ENCODE measurements around the gene ABHD14A. TPM values are rescaled to one million over a fixed set of nuclear protein-coding genes. Genes with fewer than 3 reads are reported as not detected.

Gene ABHD14A
- polyA plus RNA-seq, 4 donors, result 4.6 to 17.6 (median 10.4) TPM

DNA sequence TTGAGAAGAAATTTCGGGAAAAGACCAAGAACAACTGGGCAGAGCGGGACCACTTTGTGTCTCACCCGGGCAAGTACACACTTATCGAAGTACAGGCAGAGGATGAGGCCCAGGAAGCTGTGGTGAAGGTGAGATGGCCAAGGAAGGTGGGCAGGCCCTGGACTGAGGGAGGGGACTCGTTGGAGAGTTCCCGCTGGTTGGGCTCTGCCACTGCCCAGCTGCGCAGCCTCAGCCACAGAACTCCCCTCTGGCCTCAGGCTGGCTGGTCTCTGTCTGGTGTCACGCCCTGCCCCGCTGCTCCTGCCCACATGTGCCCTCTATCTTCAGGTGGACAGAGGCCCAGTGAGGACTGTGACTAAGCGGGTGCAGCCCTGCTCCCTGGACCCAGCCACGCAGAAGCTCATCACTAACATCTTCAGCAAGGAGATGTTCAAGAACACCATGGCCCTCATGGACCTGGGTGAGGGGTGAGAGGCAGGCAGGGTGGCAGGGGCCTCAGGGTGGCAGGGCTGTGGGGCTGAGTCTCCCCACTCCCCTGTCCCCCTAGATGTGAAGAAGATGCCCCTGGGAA, 30.3 kb upstream of the ABHD14A start:
- DNase-seq (no peak), FAIRE-seq (no peak)
- Histone ChIP-seq H3K27me3 (ENCODE audit: control insufficient read depth in 3 of 3, insufficient read depth in 3 of 3, low read length in 3 of 3) (no peaks in the 10 kb centered on the region), H3K27ac (ENCODE audit: low read depth in 1 of 3, low read length in 2 of 3) (no peak overlapping the region), H3K36me3 (ENCODE audit: control insufficient read depth in 3 of 3, insufficient read depth in 2 of 3, low read depth in 1 of 3, low read length in 3 of 3) (peaks cover 0 to 29% (median 0%) of the 10 kb centered on the region in 3 donors), H3K4me1 (ENCODE audit: control insufficient read depth in 3 of 3, insufficient read depth in 2 of 3, low read depth in 1 of 3, low read length in 2 of 3) (peaks cover 3 to 22% (median 9%) of the 10 kb centered on the region in 3 donors), H3K4me3 (ENCODE audit: low read depth in 1 of 3, low read length in 3 of 3) (no peak overlapping the region), H3K9me3 (ENCODE audit: control insufficient read depth in 2 of 2, insufficient read depth in 1 of 2, low read depth in 1 of 2, low read length in 1 of 2) (no peaks in the 10 kb centered on the region)
- 78 to 90% (median 87%) methylated on average over 11 of the region's 11 CpGs for WGBS, 3 donors

DNA sequence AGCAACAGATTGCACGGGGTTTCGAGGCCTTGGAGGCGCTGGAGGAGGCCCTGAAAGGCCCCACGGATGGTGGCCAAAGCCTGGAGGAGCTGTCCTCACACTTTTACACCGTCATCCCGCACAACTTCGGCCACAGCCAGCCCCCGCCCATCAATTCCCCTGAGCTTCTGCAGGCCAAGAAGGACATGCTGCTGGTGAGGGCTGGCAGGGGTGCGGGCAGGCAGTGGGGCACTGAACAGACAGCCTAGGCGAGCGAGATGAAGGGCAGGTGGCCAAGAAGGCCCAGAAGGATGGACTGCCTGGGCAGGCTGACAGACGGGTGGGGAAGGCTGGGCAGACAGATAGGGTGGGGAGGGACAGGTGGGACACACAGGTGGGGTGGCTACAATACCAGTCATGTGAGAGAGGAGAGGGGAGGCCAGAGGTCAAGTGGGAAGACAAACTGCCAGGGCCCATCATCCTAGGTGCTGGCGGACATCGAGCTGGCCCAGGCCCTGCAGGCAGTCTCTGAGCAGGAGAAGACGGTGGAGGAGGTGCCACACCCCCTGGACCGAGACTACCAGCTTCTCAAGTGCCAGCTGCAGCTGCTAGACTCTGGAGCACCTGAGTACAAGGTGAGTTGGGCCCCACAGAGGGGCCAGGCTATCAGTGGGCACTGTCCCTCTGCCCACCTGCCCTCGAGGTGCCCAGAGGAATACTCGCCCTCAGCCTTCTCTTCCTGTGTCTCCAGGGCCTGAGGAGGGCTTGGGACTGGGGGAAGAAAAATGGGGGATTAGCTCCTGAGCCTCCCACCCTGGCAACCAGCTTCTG, 29.6 kb upstream of the ABHD14A start:
- peaks cover 3 to 22% (median 9%) of the 10 kb centered on the region in 3 donors for H3K4me1 ChIP-seq (ENCODE audit: control insufficient read depth in 3 of 3, insufficient read depth in 2 of 3, low read depth in 1 of 3, low read length in 2 of 3)
- WGBS, 3 donors, result 77 to 90% (median 90%) methylated on average over 16 to 18 of the region's 18 CpGs
- no peaks in the 10 kb centered on the region for H3K27me3 ChIP-seq (ENCODE audit: control insufficient read depth in 3 of 3, insufficient read depth in 3 of 3, low read length in 3 of 3)
- no peak for DNase-seq
- peaks cover 0 to 29% (median 0%) of the 10 kb centered on the region in 3 donors for H3K36me3 ChIP-seq (ENCODE audit: control insufficient read depth in 3 of 3, insufficient read depth in 2 of 3, low read depth in 1 of 3, low read length in 3 of 3)
- no peak for FAIRE-seq
- H3K4me3 ChIP-seq (ENCODE audit: low read depth in 1 of 3, low read length in 3 of 3), result no peak overlapping the region
- no peaks in the 10 kb centered on the region for H3K9me3 ChIP-seq (ENCODE audit: control insufficient read depth in 2 of 2, insufficient read depth in 1 of 2, low read depth in 1 of 2, low read length in 1 of 2)
- H3K27ac ChIP-seq (ENCODE audit: low read depth in 1 of 3, low read length in 2 of 3), result no peak overlapping the region

DNA sequence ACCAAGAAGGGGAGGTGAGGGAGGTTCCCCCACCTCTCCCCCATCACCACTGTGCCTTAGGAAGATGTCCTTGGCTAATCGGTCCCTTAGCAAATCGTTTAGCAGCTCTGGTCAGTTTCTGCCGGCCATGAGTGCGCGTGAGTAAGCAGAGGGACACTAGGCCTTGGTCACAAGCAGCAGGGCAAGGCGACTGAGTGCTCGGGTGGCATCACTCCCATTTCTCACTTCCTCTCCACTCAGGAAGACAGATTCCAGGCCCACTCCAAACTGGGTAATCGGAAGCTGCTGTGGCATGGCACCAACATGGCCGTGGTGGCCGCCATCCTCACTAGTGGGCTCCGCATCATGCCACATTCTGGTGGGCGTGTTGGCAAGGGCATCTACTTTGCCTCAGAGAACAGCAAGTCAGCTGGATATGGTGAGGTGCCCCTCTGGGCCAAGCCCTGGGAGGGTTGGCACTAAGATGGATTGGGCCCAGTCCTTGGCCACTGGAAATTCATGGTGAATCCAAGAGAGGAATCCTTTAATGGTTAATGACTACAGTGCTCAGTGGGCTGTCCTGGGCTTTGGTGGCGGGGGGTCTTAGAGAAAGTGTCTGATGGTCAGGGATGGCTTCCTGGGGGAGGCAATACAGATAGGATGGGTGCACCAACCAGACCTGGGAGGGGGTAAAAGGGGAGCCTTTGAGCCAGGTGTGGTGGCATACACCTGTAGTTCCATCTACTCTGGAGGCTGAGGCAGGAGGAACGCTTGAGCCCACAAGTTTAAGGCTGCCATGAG, 28.7 kb upstream of the ABHD14A start:
- WGBS, 3 donors, result 93 to 94% (median 94%) methylated on average over 14 of the region's 14 CpGs
- H3K27ac ChIP-seq (ENCODE audit: low read depth in 1 of 3, low read length in 2 of 3), result no peak overlapping the region
- H3K9me3 ChIP-seq (ENCODE audit: control insufficient read depth in 2 of 2, insufficient read depth in 1 of 2, low read depth in 1 of 2, low read length in 1 of 2), result no peaks in the 10 kb centered on the region
- peaks cover 0 to 14% (median 5%) of the 10 kb centered on the region in 3 donors for H3K4me1 ChIP-seq (ENCODE audit: control insufficient read depth in 3 of 3, insufficient read depth in 2 of 3, low read depth in 1 of 3, low read length in 2 of 3)
- no peak for FAIRE-seq
- no peak overlapping the region for H3K4me3 ChIP-seq (ENCODE audit: low read depth in 1 of 3, low read length in 3 of 3)
- DNase-seq, result no peak
- no peaks in the 10 kb centered on the region for H3K27me3 ChIP-seq (ENCODE audit: control insufficient read depth in 3 of 3, insufficient read depth in 3 of 3, low read length in 3 of 3)
- H3K36me3 ChIP-seq (ENCODE audit: control insufficient read depth in 3 of 3, insufficient read depth in 2 of 3, low read depth in 1 of 3, low read length in 3 of 3), result peaks cover 0 to 29% (median 0%) of the 10 kb centered on the region in 3 donors

DNA sequence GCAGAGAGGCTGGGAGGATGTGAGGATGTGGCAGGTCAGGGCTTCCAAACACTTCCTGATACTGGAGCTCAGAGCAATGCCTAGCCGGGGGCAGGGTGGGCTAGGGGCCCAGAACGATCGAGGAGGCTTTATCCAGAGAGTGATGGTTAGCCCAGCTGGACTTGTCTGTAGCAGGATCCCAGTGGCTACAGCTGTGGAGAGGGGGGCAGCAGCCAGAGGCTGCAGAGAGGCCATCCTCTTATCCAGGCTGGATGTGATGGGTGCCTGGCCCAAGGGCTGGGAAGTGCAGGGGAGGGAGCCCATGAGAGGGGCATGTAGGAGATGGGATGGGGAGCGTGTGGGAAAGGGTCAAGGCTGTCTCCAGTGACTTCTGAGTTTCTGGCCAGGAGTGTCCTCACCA, 28.1 kb upstream of the ABHD14A start:
- Histone ChIP-seq H3K36me3 (ENCODE audit: control insufficient read depth in 3 of 3, insufficient read depth in 2 of 3, low read depth in 1 of 3, low read length in 3 of 3) (peaks cover 0 to 29% (median 0%) of the 10 kb centered on the region in 3 donors), H3K4me3 (ENCODE audit: low read depth in 1 of 3, low read length in 3 of 3) (no peak overlapping the region), H3K27ac (ENCODE audit: low read depth in 1 of 3, low read length in 2 of 3) (no peak overlapping the region), H3K4me1 (ENCODE audit: control insufficient read depth in 3 of 3, insufficient read depth in 2 of 3, low read depth in 1 of 3, low read length in 2 of 3) (peaks cover 0 to 14% (median 5%) of the 10 kb centered on the region in 3 donors), H3K27me3 (ENCODE audit: control insufficient read depth in 3 of 3, insufficient read depth in 3 of 3, low read length in 3 of 3) (no peaks in the 10 kb centered on the region), H3K9me3 (ENCODE audit: control insufficient read depth in 2 of 2, insufficient read depth in 1 of 2, low read depth in 1 of 2, low read length in 1 of 2) (no peaks in the 10 kb centered on the region)
- 69 to 86% (median 80%) methylated on average over 4 of the region's 4 CpGs for WGBS, 3 donors
- no peak for DNase-seq
- no peak for FAIRE-seq

DNA sequence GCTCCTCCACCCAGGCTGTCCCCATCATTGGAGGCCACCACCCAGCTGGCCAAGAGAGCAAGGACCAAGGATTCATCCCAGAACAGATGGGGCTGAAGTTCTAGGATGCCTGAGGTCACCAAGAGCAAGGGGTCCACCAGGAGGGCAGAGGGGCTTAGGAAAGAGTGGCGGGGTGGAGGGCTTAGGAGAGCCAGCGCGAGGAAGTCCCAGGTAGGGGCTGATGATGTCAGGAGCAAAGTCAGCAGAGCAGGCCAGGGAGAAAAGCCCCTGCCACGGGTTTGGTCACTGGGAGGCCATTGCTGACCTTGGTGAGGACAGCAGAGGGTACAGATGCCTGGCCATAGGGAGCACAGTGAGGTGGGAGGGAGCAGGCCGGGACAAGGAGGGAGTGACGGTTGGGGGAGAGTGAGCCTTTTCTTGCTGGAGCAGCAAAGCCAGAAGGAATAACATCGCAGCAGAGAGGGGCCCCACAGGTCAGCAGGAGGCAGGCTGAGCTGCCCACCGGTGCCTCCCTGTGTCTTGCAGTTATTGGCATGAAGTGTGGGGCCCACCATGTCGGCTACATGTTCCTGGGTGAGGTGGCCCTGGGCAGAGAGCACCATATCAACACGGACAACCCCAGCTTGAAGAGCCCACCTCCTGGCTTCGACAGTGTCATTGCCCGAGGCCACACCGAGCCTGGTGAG, 27.5 kb upstream of the ABHD14A start:
- DNase-seq (no peak), FAIRE-seq (no peak)
- WGBS, 3 donors, result 80 to 88% (median 84%) methylated on average over 13 of the region's 13 CpGs

DNA sequence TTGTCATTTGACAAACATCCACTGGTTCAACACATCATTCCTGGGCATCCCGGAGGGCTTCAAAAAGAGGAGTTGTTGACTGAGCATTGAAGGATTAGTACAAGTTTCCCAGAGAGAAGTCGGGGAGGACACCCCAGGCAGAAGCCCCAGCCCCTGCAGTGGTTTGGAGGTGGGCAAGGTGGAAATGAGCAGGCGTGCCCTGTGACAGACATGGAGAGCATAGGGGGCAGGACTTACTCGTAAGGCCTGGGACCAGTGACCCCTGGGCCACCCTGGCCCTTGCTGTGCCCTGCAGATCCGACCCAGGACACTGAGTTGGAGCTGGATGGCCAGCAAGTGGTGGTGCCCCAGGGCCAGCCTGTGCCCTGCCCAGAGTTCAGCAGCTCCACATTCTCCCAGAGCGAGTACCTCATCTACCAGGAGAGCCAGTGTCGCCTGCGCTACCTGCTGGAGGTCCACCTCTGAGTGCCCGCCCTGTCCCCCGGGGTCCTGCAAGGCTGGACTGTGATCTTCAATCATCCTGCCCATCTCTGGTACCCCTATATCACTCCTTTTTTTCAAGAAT, 26.8 kb upstream of the ABHD14A start:
- no peak overlapping the region for H3K27ac ChIP-seq (ENCODE audit: low read depth in 1 of 3, low read length in 2 of 3)
- 92% methylated on average over 10 of the region's 10 CpGs for WGBS, 3 donors
- no peak overlapping the region for H3K4me3 ChIP-seq (ENCODE audit: low read depth in 1 of 3, low read length in 3 of 3)
- DNase-seq (no peak), FAIRE-seq (no peak)
- H3K36me3 ChIP-seq (ENCODE audit: control insufficient read depth in 3 of 3, insufficient read depth in 2 of 3, low read depth in 1 of 3, low read length in 3 of 3), result peaks cover 0 to 29% (median 0%) of the 10 kb centered on the region in 3 donors
- no peaks in the 10 kb centered on the region for H3K27me3 ChIP-seq (ENCODE audit: control insufficient read depth in 3 of 3, insufficient read depth in 3 of 3, low read length in 3 of 3)
- H3K9me3 ChIP-seq (ENCODE audit: control insufficient read depth in 2 of 2, insufficient read depth in 1 of 2, low read depth in 1 of 2, low read length in 1 of 2), result no peaks in the 10 kb centered on the region
- peaks cover 0 to 4% (median 2%) of the 10 kb centered on the region in 3 donors for H3K4me1 ChIP-seq (ENCODE audit: control insufficient read depth in 3 of 3, insufficient read depth in 2 of 3, low read depth in 1 of 3, low read length in 2 of 3)

More for the DNA sequence above, 27.5 kb upstream of the ABHD14A start:
- Histone ChIP-seq H3K27me3 (ENCODE audit: control insufficient read depth in 3 of 3, insufficient read depth in 3 of 3, low read length in 3 of 3) (no peaks in the 10 kb centered on the region), H3K4me1 (ENCODE audit: control insufficient read depth in 3 of 3, insufficient read depth in 2 of 3, low read depth in 1 of 3, low read length in 2 of 3) (peaks cover 0 to 11% (median 5%) of the 10 kb centered on the region in 3 donors), H3K9me3 (ENCODE audit: control insufficient read depth in 2 of 2, insufficient read depth in 1 of 2, low read depth in 1 of 2, low read length in 1 of 2) (no peaks in the 10 kb centered on the region), H3K27ac (ENCODE audit: low read depth in 1 of 3, low read length in 2 of 3) (no peak overlapping the region), H3K36me3 (ENCODE audit: control insufficient read depth in 3 of 3, insufficient read depth in 2 of 3, low read depth in 1 of 3, low read length in 3 of 3) (peaks cover 0 to 29% (median 0%) of the 10 kb centered on the region in 3 donors), H3K4me3 (ENCODE audit: low read depth in 1 of 3, low read length in 3 of 3) (no peak overlapping the region)

DNA sequence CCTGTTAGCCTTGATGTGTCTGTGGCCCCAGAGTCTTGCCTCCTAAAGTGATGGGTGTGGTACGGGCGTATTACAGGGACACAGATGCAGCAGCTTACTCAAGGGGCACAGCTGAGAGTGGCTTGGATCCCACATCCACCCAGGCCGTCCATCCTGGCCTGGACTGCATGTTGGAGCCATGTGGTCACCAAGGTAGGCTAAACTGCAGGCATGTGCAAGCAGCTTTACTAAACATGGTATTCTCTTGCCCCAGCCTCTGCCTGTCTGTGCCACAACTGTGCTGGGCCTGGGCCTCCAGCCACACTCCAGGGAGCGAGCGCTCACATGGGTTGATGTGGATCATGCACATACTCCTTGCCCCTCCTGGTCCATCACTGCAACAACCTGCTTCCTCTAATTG, 25.7 kb upstream of the ABHD14A start:
- no peak for DNase-seq
- no peaks in the 10 kb centered on the region for H3K4me1 ChIP-seq (ENCODE audit: control insufficient read depth in 3 of 3, insufficient read depth in 2 of 3, low read depth in 1 of 3, low read length in 2 of 3)
- no peak overlapping the region for H3K4me3 ChIP-seq (ENCODE audit: low read depth in 1 of 3, low read length in 3 of 3)
- H3K27ac ChIP-seq (ENCODE audit: low read depth in 1 of 3, low read length in 2 of 3), result no peak overlapping the region
- H3K9me3 ChIP-seq (ENCODE audit: control insufficient read depth in 2 of 2, insufficient read depth in 1 of 2, low read depth in 1 of 2, low read length in 1 of 2), result no peaks in the 10 kb centered on the region
- no peak for FAIRE-seq
- WGBS, 3 donors, result 84 to 93% (median 88%) methylated on average over 5 of the region's 5 CpGs
- peaks cover 0 to 9% (median 0%) of the 10 kb centered on the region in 3 donors for H3K27me3 ChIP-seq (ENCODE audit: control insufficient read depth in 3 of 3, insufficient read depth in 3 of 3, low read length in 3 of 3)
- peaks cover 0 to 27% (median 0%) of the 10 kb centered on the region in 3 donors for H3K36me3 ChIP-seq (ENCODE audit: control insufficient read depth in 3 of 3, insufficient read depth in 2 of 3, low read depth in 1 of 3, low read length in 3 of 3)
